DMS114 treated with DMSO at 0.1 percent for 48 hours (cell line): ENCODE measurements around the gene BBS1.

Experiments used
- DNase-seq: peaks from one replicate; lab custom pipeline; 2025; ENCODE audit not compliant: unreplicated experiment; lab: John Stamatoyannopoulos, UW

BBS1 gene

GRCh38 chr11:66477263-66478201, 32.9 kb upstream of the BBS1 start:
- DNase-seq: no peak

- DNase-seq: no peak
Measured at GRCh38 chr11:66478729-66479393, 31.6 kb upstream of the BBS1 start.

DNA sequence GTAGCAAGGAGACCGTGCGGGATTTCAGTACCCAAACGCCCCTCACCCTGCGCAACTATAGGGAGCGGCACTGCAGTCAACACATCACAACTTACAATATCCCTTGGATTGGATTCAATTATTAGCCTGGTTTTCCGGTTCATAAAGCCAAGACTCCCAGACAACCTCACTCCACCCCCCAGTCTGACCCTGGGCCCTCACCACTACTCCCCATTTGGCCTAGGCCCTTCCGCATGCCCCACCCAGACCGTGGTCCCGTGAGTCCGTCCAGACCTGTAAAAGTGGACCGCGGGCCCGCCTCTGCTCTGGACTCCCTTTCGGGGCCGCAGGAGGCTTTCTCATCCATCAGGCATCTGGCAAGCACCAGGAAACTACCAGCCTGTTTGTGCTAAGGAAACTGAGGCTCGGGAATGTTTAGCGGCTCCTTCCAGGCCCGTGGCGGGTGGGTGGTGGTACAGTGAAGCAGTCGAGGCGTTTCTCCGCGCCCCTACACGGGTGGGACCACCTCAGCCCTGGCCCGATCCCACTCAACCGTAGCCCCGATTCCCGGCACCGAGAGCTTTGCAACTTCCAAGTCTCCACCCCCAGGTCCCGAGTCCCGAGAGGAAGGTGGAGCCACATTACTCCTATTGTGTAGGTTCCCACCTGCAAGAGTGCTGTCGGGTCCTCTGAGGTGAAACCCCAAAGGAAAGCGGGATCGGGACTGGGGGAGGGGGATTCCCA, 30.9 kb upstream of the BBS1 start:
- no peak for DNase-seq

GRCh38 chr11:66480117-66480938, 30.1 kb upstream of the BBS1 start, which contains the start of gene DPP3:
TSS of gene DPP3 (plus strand) at chr11:66480434. CDS start at chr11:66482201, 1,767 bp downstream.
- DNase-seq: peak; percentile 92

- no peak for DNase-seq
Measured at GRCh38 chr11:66484806-66485380, 25.5 kb upstream of the BBS1 start.

DNA sequence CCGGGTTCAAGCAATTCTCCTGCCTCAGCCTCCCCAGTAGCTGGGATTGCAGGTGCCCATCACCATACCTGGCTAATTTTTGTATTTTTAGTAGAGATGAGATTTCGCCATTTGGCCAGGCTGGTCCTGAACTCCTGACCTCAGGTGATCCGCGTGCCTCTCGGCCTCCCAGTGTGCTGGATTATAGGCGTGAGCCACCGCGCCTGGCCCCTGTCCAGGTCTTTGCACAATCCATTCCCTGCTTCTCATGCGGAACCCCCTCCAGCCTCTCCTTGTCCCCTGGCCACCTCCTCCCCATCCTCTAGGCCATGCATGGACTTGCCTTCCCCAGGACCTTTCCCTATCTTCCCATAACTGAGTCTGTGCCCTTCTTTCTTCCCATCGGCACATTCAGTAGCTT, 21.5 kb upstream of the BBS1 start:
- DNase-seq: no peak

DNA sequence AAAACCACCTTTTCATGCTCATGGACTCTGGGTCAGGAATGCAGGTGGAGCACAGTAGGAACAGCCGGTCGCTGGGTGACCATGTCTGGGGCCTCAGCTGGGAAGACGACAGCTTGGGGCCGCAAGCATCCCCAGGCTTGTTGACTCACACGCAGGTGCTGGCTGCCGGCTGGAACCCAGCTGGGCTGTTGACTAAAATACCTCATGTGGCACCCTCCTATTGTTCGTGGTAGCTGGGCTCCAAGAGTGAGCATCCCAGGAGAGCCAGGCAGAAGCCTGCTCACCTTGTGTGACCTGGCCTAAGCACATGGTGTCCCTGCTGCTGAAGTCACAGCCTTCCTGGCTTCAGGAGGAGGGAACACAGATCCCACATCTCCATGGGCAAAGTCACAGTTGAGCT, 20.8 kb upstream of the BBS1 start:
- no peak for DNase-seq

GRCh38 chr11:66491315-66491935, 19.0 kb upstream of the BBS1 start:
- no peak for DNase-seq

DNA sequence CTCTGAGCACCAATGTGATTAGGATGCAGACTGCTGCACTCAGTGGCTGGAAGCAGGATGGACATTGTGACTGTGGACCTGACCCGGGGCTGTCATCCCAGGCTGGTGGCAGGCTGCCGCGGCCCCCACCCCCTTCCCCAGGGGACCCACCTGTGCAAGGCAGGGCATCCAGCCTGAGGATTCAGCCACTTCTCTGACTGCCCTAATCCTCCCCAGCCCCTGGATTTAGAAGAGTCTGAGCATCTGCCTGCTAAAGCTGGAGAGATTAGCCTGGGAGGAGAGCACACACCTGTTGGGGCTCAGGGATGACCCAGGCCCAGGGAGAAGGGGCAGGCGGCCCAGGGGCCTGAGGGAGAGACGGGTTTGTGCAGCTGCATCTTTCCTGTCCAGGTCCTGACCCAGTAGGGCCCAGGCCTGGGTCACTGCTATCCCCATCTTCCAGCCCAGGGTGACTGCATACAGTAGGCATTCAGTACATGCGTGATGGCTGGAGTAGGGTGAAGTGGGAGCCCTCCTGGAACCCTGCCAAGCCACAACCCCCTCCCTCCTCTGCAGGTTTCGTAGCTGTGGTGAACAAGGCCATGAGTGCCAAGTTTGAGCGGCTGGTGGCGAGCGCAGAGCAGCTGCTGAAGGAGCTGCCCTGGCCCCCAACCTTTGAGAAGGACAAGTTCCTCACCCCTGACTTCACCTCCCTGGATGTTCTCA, 18.1 kb upstream of the BBS1 start:
- no peak for DNase-seq

DNA sequence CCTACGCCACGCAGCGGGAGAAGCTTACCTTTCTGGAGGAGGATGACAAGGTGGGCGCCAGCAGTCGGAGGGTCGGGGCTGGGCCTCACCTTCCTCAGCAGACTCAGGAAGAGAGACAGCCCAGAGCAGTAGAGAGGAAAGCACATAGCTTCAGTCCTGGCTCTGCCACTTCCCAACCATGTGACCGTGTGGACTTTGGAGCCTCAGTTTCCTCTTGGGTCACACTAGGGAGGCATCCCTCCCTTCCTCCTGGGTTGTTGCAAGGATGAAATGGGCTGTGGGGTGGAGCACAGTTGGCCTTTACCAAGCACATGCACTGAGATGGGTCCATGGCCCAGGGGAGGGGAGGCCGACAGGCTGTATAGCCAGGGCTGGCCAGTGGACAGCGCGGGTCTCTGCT, 17.3 kb upstream of the BBS1 start:
- DNase-seq: no peak

- no peak for DNase-seq
Measured at GRCh38 chr11:66494458-66494857, 16.0 kb upstream of the BBS1 start.

- no peak for DNase-seq
Measured at GRCh38 chr11:66494935-66495334, 15.5 kb upstream of the BBS1 start.

DNA sequence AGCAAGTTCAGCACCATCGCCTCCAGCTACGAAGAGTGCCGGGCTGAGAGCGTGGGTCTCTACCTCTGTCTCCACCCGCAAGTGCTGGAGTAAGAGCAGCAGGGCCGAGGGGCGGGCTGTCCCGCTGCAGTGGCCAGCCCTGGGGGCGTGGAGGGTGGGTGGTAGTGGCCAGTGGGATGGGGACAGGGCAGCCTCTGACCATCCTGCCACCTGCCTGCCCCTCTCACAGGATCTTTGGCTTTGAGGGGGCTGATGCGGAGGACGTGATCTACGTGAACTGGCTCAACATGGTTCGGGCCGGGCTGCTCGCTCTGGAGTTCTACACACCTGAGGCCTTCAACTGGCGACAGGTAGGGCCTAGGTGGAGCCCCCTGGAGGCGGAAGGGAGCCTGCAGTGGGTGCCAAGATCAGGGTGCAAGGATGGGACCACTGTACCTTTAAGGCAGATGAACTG, 15.0 kb upstream of the BBS1 start:
- DNase-seq: no peak

DNA sequence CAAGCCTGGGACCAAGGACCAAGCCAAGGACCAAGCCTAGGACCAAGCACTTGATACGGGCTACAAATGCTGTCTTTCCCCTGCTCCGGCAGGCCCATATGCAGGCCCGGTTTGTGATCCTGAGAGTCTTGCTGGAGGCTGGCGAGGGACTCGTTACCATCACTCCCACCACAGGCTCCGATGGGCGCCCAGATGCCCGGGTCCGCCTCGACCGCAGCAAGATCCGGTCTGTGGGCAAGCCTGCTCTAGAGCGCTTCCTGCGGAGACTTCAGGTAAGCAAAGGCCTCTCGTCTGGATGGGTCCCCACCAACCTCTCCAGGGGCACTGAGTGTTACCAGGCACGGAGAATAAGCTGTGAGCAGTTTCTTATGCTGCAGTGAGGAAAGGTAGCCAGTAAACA, 13.2 kb upstream of the BBS1 start:
- no peak for DNase-seq

- DNase-seq: no peak
Measured at GRCh38 chr11:66498506-66498905, 11.9 kb upstream of the BBS1 start.

DNA sequence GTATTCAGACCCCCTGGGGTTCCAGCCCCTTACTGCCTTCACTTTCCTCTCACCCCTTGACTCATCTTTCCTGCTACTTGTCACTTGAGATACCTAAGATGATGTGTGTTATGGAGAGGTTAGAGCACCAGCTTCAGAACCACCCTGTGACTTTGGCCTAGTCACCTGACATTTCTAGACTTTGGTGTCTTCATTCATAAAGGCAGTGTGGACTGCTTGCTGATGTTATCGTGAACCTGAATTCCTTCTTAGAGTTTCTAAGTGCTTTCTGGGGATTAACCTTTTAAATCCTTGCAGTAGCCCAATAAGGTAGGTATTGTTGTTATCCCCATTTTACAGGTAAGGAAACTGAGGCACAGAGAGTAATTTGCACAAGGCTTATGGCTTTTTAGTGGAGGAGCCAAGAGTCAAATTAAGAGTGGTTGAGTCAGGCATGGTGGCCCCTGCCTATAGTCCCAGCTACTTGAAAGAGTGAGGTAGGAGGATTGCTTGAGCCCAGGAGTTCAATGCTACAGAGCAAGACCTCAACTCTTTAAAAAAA, 5.1 kb upstream of the BBS1 start:
- DNase-seq: no peak

GRCh38 chr11:66509131-66509561, 1.3 kb upstream of the BBS1 start:
- no peak for DNase-seq

DNA sequence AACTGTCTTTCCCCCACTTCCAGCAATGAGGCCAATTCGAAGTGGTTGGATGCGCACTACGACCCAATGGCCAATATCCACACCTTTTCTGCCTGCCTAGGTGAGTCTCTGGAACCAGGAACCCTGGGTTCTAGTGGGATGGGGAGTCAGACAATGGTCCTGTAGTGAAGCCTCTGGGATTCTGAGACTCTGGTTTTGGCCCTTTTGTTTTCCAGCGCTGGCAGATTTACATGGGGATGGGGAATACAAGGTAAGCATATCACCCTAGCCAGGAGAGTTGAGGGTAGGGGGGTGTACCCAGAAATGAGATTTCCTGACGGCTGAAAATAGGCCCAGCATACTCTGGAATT, 530 bp downstream of the BBS1 start:
- DNase-seq: no peak

- no peak for DNase-seq
Measured at GRCh38 chr11:66523611-66524010, 13.2 kb downstream of the BBS1 start.
